ENCODE measurements around the gene PRKG1.

PRKG1 gene

DNA sequence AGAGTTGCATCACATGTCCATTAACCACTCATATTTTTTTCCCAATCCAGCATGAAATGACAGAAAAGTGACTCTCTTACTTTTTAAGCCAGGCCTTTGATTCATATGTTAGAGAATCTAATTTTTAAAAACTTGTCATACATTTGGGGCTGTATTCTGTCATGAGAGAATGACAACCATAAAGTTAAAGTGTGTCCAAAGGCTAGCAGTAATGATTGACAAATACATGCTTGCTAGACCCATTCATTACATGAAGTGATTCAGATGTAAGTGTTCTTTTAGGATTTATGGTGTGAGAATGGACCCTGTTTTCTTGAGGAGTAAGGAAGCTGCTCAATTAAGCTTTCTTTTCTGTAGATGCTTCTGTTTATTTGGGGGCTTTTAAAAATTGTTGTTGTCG lies 549.7 kb downstream of the PRKG1 start:
- no peak for DNase-seq

DNA sequence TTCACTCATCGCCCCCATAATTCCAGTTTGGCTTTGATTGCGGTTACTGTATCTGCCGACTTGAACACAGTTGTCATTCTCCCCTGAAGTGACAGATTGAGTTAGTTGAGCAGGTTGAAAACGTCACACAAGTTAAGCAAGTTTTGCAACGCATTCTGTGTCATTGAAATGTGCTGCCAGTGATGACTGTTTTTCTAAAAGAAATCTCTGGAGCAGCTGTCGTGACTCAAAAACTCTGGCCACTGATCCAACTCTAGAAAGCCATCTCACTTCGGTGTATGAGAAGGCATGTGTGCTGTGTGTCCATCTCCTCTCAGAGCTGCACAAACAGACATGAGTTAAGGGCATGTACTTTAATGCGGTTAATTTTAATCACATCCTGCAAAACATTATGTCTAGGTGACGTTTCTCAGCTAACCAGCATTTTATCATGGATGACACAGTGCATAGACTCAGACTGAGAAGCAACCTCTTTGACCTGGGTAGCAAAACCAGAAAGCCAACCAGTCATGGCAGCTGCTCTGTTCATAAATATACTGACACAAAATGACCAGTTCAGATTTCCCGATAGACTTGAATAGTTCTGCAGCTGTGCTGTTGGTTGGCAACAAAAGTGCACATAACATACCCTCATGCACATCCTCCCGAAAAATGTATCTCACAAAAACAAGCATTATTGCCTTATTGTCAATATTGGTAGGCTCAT lies 555.8 kb downstream of the PRKG1 start:
- no peak for DNase-seq

DNA sequence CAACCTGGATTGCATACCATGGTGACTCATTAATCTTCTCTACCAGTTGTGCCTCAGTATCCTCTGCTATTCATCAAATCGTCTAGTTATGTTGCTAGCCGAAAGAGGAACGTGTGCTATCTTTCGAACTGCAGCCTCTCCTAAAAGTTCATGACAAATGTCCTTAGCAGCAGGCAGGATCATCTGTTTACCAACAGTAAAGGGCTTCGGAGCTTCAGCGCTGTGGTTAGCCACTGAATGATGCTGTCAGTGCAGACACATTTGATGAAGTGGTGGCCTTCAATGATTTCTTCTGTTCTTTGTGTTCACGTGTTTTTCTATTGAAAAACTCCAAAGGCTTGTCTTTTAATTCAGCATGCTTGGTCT lies 556.3 kb downstream of the PRKG1 start:
- DNase-seq: no peak

DNA sequence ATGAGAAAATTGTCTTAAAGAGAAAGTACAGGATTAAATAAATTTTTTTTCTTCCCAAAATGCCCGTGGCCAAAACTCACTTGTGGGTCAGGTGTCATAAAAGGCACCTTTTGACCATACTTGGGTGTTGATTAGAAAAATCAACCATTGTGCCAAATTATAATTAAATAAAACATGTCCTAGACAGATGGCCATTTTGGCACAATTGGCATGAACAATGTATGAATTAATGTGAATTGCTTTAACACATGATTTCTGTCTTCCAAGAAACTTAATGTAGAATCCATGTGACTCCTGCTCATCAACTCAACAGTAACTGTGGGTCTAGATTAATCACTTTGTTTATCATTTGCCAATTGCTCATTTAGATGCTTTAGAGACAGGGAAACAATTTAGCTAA lies 561.1 kb downstream of the PRKG1 start:
- DNase-seq: no peak

DNA sequence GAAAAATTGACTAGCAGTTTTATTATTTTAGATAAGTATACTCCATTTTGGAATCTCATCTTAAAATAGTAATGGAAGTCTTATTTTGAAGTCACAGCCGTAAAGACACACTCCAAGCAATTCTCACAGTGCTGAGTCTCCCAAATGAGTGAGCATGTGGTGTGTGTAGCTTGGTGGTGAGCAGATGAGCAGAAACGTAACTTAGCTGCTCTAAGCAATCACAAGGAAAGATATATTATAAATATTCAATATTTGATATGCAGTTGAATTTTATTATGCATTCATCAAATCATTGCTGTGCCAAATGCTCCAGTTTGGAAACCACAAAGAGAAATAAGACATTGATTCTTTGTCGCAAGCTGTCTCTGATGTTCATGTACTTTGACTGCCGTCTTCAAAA lies 563.9 kb downstream of the PRKG1 start:
- no peak for DNase-seq

DNA sequence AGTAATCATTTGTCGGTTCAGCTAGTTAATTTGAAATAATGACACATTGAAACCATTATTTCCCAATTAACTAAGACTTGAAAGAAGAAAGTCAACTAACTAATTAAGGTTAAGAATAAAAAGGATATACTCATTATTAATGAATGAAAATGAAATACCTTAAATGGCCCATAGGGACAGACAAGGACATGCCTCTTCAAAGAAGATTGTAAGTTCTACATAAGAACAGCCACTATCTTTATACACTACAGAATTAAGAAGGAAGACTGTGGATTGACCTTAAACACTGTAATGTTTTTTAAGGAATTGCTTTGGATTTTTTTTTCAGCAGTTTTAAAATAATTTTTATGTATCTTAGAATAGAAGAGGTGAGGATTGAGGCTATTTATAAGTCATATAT lies 564.5 kb downstream of the PRKG1 start:
- no peak for DNase-seq

DNA sequence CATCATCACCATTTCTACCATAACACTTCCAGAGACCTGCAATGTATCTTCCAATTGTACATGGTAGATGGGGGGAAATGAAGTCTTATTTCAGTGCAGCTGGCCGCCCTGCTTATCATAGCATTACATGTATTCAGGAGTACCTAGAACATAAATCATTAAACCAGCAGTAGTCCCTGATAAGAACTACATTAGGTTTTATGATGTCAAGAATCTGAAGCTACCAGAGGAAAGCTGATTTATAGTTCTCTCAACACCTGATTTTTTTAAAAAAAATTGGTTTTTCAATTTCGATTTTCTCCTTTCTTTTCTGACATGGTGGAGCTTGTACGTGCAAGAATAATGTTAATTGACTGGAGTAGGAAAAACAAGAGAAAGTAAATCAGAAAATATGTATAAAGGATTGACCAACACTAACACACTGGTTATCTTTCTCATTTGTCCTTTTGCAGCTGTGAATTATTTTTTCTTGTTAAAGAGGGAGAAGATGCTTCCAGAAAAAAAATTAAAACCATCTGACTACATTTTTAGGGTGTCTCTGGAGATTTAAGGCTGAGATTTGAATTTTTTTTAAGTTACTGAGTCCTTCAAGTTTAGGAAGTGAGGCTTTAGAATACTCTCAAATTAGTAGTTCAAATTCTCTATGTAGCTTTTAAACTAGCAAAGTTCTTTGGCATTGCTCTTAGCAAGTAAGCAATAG lies 566.0 kb downstream of the PRKG1 start:
- no peak for DNase-seq

DNA sequence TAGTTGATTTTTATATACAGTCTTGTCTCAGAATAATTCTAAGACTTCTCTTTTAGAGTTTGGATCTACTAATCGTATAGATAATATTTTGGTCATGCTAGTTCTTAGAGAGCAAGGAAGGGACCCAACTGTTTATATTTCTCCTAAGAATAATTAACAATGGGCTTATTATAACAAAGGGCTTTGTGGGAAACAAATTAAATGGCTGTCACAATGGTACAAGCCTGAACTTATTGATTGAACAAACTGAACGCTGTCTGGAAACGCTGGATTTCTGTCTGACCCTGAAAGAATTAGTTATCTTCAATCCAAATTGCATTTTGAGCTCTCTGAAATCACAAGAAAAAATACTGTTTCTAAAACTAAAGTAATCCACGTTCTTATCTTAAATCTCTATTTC lies 568.3 kb downstream of the PRKG1 start:
- DNase-seq: no peak

DNA sequence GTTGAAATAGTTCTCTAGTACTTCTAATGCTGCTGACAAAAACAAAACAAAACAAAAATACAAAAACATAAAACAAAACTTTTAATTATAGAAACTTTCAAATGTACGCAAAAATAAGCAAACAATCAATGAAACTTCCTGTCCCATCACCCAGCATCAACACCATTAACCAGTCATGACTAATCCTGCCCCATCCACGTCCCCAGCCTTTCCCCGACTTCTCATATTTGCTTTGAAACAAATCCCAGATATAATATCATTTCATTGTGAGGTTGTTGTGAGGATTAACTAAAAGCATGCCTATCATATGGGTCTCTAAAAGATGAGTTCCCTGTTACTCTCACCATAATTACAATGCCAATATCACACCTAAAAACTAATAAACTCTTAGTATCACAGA lies 569.4 kb downstream of the PRKG1 start:
- DNase-seq: no peak

DNA sequence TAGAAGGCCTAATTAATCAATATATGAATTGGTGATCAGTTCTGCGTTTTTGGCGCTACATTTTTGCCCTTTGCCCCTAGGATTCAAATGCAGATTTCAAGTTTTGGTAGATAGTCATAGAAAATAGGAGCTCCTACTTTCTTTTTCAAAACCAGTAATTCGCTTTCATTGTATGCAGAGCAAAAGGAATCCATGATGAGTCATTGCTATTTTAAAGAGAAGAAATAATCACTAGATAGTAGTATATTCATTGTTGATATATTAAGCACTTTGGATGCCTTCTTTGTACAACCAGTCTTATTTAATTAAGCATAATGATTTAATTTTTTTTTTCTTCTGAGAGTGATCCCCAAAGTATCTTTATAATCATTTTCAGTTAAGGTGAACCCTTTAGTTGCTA lies 574.8 kb downstream of the PRKG1 start:
- DNase-seq: no peak

DNA sequence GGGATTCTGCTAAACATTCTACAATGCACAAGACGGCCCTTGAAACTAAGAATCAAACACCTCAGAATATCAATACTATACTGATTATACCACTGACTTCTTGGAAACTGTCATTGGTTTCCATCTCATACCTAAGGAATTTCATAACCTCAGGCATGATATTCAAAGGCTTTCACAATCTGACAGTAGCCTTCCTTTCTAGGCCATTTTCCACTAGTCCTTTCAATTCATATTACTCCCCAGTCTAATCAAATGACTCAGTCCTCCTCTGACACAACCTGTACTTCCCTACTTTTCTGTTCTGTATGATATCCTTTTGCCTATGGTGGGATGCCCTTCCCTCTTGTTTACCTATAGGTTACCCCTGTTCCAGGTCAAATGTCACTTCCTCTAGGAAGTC lies 576.8 kb downstream of the PRKG1 start:
- no peak for DNase-seq

DNA sequence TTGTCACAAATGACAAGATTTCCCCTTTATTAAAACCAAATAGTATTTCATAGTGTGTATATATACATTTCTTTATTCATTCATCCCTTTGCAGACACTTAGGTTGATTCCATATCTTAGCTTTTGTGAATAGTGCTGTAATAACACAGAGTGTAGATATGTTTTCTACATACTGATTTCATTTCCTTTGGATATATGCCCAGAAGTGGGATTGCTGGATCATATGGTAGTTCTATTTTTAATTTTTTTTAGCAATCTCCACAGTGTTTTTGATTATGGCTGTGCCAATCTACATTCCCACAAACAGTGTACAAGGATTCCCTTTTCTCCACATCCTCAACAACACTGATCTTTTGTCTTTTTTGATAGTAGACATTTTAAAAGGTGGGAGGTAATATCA lies 578.7 kb downstream of the PRKG1 start:
- DNase-seq: no peak

DNA sequence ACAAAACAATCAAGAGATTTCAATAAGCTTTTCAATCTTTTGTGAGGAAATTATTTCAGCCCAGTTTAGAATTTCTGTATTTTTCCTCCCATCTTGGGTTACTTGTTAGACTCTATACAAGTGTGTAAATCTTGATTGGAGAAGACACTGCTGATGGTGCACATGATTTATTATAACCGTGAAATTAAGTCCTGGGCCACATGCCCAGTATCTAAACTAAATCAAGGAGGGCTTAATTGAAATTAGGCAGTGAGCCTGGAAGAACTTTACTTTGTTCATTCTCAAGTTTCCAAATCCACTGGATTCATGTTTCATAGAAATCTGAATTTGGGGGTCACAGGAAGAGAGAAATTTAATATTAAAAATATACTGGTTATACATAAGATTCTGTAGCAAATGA lies 580.6 kb downstream of the PRKG1 start:
- no peak for DNase-seq

DNA sequence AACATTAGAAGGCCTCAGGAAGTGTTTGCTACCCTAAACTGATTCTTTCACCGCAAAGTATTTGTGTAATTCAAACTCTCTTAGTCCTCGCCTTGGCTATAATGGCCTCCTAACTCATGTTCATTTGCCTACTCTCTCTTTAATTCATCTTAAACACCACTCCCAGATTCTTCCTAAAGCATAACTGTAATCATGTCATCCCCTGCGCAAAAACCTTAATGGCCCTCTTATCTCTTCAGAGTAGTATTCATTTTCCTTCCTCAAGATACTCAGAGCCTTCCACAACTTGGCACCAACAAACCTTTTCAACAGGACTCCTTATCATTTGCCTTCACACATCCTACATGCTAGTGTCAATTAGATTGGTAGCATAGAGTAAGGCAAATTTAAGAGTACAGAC lies 582.2 kb downstream of the PRKG1 start:
- no peak for DNase-seq

DNA sequence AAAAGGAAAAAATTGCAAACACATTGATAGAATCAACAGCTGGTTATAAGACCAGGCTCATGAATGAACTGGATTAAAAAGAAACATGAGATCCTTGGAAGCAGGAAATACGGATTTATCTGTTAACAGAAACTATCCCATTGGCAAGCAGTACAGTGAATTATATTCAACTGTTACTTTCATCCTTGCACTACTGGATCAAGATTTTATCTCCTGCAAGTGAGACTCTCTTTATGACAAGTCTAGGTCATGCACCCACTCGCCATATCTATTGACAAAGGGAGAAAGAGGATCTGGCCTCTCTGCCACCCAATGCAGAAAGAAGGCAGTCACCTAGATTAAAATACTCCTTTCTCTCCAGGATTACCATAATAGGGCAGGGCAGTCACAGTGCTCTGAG lies 583.7 kb downstream of the PRKG1 start:
- no peak for DNase-seq

DNA sequence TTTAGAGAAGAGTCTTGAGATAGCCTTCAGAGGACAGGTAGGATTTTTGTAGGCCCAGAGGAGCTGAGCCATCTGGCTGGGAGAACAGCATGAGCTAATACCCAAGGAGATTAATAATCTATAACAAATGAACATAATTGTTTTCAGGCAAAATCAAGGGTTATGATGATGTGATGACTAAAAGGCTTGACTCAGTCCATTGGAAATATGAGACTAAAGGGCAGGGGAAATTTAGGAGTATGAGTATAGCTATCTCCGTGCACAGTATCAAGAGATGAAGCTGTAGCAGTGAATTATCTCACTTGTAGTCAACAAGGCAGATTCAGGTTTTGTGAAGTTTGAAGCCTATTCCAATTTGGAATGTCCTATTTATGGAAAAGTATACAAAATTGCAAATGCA lies 585.1 kb downstream of the PRKG1 start:
- DNase-seq: no peak

DNA sequence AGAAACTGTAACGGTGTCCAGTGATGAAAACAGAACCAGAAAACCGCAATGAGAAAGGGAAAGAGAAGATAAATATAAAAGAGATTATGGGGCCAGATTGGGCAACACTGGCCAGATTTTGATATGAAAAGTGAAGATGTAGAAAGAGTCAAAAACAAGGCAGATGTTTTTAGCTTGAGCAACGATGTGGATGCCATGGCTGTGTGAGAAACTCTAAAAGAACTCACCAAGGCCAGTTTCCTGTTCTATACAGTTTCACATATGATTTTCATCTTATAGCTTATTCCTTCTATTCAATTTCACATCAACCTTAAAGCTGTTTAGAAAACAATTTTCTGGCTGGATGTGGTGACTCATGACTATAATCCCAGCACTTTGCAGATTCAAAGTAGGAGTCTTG lies 588.8 kb downstream of the PRKG1 start:
- no peak for DNase-seq

DNA sequence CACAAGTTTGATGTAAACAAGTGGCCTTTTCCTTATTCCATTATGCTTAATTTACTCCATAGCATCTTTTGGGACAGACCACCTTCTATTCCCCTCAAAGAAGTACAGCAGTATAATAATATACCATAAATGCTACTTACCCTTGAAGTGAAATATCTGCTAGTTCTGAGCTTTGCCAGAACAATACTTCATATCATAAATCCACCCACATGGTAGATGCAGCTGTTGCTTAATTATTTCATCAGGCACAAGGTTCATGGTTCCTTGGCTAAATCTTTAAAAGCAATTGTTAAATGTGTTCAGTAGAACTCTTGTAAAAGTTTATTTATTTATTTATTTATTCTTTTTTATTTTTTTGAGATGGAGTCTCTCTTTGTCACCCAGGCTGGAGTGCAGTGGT lies 592.2 kb downstream of the PRKG1 start:
- no peak for DNase-seq

DNA sequence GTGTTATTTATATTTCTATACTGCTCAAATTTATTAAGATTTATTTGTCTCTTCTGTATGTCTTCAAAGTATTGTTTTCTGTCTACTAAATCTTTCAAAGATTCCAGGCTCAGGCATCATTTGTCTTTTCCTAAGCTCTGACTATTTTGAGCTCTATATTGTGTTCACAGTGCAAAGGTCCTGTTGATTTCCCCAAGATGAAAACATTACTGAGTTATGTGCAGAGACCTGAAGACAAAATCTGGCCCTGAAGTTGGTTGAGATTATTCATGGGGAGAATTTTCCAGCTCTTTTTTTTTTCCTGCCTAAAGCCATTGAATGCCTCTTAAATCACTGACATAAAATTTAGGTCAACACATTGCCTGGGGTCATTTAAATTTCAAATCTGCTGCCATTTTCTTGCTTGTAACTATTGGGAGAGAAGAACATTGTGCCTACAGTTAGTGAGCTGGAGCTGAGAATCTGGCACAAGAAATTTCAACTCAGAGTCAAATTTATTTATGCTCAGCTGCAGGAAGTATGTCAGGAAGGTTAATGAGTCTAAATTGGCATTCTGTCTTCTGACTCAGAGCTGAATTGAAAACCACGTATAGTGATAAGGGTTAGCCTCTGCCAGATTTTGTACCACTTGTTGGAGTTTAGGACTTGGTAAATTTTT lies 593.5 kb downstream of the PRKG1 start:
- no peak for DNase-seq

DNA sequence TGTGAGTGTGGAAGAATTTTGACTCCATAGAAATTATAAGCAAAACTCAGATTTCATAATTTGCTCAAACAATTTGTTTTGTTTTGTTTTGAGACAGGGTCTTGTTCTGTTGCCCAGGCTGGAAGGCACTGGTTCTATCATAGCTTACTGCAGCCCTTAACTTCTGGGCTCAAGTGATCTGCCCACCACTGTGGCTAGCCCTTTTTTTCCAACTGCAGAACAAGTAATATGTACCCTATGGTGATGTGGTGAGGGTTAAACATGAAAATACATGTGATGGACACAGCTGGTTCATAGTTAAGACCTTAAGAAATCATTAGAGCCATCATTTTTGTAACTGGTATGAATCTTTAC lies 594.0 kb downstream of the PRKG1 start:
- DNase-seq: no peak

DNA sequence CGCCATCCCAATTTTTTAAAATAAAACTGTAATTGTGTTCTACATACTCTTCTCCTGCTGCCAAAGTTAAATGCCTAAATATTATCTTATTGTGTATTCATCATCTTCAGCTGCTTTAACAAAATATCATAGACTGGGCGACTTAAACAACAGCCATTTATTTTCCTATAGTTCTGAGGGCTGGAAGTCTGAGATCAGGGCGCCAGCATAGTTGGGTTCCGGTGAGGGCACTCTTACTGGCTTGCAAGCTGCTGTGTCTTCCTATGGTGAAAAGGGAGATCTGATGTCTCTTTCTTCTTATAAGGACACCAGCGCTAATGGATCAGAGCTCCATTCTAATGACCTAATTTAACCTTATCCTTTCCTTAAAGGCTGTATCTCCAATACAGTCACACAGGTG lies 594.8 kb downstream of the PRKG1 start:
- no peak for DNase-seq

DNA sequence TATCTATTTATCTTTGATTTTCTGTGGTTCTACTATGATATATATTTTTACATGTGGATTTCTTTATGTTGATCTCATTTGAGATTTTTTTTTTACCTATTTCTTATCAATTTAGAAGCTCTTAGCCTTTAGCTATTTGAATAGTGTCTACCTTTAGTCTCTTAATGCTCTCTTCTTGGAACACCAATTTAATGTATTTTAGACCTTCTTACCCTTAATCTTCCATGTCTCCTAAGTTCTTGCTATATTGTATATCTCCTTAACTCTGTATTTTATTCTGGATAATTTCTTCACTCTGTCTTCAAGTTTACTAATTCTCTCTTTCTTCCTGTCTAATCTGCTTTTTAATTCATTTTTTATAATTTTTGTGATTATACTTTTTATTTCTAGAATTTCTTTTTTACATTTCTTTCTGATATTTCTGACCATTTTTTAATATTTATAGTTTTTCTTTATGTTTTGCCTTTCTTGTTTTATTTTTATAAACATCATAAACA lies 597.8 kb downstream of the PRKG1 start:
- DNase-seq: no peak

DNA sequence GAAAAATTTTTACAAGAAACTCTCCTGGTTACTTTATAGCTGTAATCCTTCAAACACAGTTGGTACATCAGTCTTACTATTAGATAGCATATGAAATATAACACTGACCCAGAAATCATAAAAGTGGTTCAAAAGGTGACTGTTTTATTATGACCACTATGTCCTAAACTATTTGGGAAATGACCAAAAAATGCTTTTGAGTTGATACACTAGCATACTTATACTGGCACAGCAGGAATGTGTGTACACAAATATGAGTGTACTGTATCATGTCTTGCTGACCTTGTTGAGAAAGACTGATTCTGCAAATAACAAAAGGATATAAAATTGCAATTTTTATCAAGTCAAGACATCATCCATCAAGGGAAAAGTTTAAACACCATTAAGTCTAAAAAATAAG lies 600.8 kb downstream of the PRKG1 start:
- no peak for DNase-seq

DNA sequence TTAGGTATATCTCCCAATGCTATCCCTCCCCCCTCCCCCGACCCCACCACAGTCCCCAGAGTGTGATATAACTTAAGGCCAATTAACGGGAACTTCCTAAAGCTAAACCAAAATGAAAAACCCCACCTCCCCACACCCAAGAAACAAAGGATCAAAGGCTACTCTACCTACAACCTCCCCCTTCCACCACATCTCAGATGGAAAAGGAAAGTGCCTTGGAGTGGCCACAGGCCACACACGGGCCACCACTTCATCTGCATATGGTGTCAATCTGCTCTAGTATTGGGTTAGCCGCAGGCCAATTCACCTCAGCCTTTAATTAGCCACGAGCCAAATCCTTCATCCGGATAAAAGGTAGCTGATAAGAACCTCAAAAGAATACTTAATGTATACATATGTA lies 605.6 kb downstream of the PRKG1 start:
- no peak for DNase-seq

All from CD4-positive, alpha-beta T cell treated with Interleukin-12 subunit alpha and Interleukin-12 subunit beta, for 1 hour (primary cell).